HG03139 (cell line): ENCODE data around the gene AQP2.

Experiments used
- ATAC-seq: cut with Tn5 transposase; IDR thresholded peaks from one replicate; pipeline ENCODE4 v1.9.1; 2021; ENCODE audit not compliant: unreplicated experiment

Gene AQP2

GRCh38 chr12:49967777-49968250 lies 17.3 kb downstream of the AQP2 start:
- ATAC-seq = no peak

GRCh38 chr12:49968471-49968870 lies 17.9 kb downstream of the AQP2 start:
- no peak for ATAC-seq

GRCh38 chr12:49969027-49969426 lies 18.5 kb downstream of the AQP2 start:
- no peak for ATAC-seq

- no peak for ATAC-seq
These were observed 19.3 kb downstream of the AQP2 start for GRCh38 chr12:49969651-49970429.

GRCh38 chr12:49970658-49971057 lies 20.1 kb downstream of the AQP2 start:
- no peak for ATAC-seq

- no peak for ATAC-seq
These were observed 20.6 kb downstream of the AQP2 start for GRCh38 chr12:49971141-49971540.

- ATAC-seq = no peak
These were observed 21.6 kb downstream of the AQP2 start for GRCh38 chr12:49972129-49972528.

- no peak for ATAC-seq
These were observed 22.3 kb downstream of the AQP2 start, which contains the start of gene AQP6 for GRCh38 chr12:49972641-49973360. TSS of gene AQP6 (plus strand) at chr12:49972947. CDS start at chr12:49973174, 227 bp downstream.

GRCh38 chr12:49973361-49973830 lies 22.9 kb downstream of the AQP2 start:
- no peak for ATAC-seq

- ATAC-seq = no peak
These were observed 23.7 kb downstream of the AQP2 start for GRCh38 chr12:49974231-49974675.

- ATAC-seq = no peak
These were observed 24.3 kb downstream of the AQP2 start for GRCh38 chr12:49974677-49975317.

- no peak for ATAC-seq
These were observed 24.8 kb downstream of the AQP2 start for GRCh38 chr12:49975318-49975761.

GRCh38 chr12:49976557-49976956 lies 26.0 kb downstream of the AQP2 start:
- no peak for ATAC-seq

- no peak for ATAC-seq
These were observed 27.6 kb downstream of the AQP2 start for GRCh38 chr12:49978125-49978524.

- no peak for ATAC-seq
These were observed 28.6 kb downstream of the AQP2 start for GRCh38 chr12:49979016-49979586.

- no peak for ATAC-seq
These were observed 29.3 kb downstream of the AQP2 start for GRCh38 chr12:49979791-49980190.

GRCh38 chr12:49980501-49981349 lies 30.2 kb downstream of the AQP2 start:
- no peak for ATAC-seq

- no peak for ATAC-seq
These were observed 31.9 kb downstream of the AQP2 start for GRCh38 chr12:49982246-49983087.

- no peak for ATAC-seq
These were observed 33.4 kb downstream of the AQP2 start for GRCh38 chr12:49983892-49984291.
